Stomach smooth muscle (tissue), 2 donors: ENCODE measurements around the gene TBCEL.
"Not testable (repeated sequence)": the region's sequence is repeated elsewhere in the genome, so short reads cannot be mapped to it uniquely, and the experiment has no call there.

Experiments used
- H3K27ac ChIP-seq: one replicate; pipeline ENCODE4 v1.7.0; 2013; ENCODE audit warnings: mild to moderate bottlenecking, low read length, inconsistent platforms
- H3K27me3 ChIP-seq, 2 donors: one replicate each; pipeline ENCODE4 v1.7.0; 2013; ENCODE audit warnings: low read length in 2 of 2; ENCODE audit not compliant: insufficient read depth in 2 of 2, control insufficient read depth in 1 of 2
- H3K36me3 ChIP-seq, 2 donors: one replicate each; pipeline ENCODE4 v1.7.0; 2013; ENCODE audit warnings: low read length in 2 of 2; ENCODE audit not compliant: control insufficient read depth in 2 of 2, insufficient read depth in 2 of 2
- H3K4me1 ChIP-seq: one replicate; pipeline ENCODE4 v1.7.0; 2013; ENCODE audit warnings: low read length; ENCODE audit not compliant: control insufficient read depth, insufficient read depth
- H3K4me3 ChIP-seq, 2 donors: one replicate each; pipeline ENCODE4 v1.7.0; 2013; ENCODE audit warnings: low read length in 2 of 2
- H3K9ac ChIP-seq, 2 donors: one replicate each; pipeline ENCODE4 v1.7.0; 2013; ENCODE audit warnings: low read length in 2 of 2, mild to moderate bottlenecking in 1 of 2
- H3K9me3 ChIP-seq, 2 donors: one replicate each; pipeline ENCODE4 v1.7.0; 2013; ENCODE audit warnings: low read length in 2 of 2; ENCODE audit not compliant: control insufficient read depth in 2 of 2
- donor health status: healthy.
- donor health status: Pancreatic carcinoma.

Gene TBCEL

DNA sequence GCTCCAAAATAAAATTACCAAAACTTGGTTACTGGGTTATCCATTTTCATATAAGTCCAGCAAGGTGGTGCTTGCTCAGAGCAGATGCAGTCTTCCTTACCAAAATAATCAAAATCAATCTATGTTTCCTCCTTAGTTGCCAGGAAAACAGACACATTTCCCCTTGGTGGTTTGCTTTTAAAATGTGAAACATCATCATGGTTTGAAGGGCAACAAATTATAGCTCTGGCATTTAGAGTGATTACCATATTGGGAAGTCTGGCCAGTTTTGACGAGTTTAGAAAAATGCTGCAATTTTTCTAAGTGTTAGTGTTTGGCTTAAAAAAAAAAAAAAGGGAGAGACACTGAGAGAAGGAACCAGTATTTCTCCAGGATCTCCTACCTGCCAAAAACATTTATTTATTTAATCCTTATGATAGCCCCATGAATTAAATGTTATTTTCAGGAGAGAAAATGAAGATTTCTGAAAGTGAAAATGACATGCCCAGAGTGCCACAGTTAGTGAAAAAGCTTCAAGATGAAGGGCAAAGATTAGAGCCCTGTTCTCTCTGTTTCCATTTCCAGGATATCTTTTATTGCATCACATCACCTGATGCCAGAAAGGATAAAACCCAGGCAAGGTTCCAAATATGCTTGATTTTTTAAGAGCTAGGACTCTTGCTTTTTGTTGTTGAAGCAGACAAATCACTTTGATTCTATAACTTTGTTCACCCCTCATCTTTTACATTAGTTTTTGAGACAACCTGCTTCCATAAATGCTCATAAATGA lies 29.6 kb upstream of the TBCEL start:
- no peak overlapping the region for H3K9ac ChIP-seq
- H3K4me1 ChIP-seq: no peaks in the 10 kb centered on the region
- H3K9me3 ChIP-seq: no peaks in the 10 kb centered on the region
- H3K36me3 ChIP-seq: no peaks in the 10 kb centered on the region
- H3K4me3 ChIP-seq: no peak overlapping the region
- peaks cover 3 to 6% of the 10 kb centered on the region in 2 donors for H3K27me3 ChIP-seq
- no peak overlapping the region for H3K27ac ChIP-seq

DNA sequence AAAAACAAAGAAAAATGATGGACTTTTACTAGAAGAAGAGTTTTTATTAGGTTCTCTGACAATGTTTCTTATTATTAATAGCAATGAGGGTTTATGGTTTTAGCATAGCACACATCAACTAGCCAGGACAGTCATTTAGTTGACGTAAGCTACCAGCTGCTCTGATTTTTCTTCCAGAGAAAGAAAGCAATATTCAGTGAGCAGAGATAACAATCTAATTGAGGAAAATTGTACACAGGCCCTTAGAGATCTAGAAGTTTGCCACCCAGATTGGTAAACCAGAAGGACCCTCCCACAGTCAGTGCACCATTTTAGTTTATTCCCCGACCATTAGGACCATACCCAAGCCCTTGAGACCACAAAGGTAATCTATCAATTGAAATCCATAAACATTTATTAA lies 28.7 kb upstream of the TBCEL start:
- Histone ChIP-seq H3K9me3 (no peaks in the 10 kb centered on the region), H3K4me1 (no peaks in the 10 kb centered on the region), H3K4me3 (no peak overlapping the region), H3K9ac (no peak overlapping the region), H3K27ac (no peak overlapping the region), H3K36me3 (no peaks in the 10 kb centered on the region), H3K27me3 (peaks cover 3 to 8% of the 10 kb centered on the region in 2 donors)

DNA sequence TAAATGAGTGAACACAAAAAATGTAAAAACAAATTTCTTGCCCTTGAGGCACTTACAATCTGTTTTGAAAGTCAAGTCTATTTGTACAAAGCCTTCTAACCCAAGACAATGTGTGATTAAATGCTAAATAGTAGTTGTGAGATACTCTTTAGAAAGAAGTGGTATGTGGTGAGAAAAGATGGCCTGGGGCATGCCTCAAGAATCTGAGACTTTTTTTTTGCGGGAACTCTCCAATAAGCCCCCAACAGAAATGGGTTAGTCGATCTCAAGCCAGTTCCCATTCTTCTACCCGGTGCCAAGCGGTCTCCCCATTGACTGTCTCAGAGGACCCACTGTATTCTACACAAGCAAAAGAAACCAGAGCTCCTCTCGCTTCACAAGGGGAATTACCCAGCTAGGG lies 26.9 kb upstream of the TBCEL start:
- H3K27me3 ChIP-seq: peaks cover under 1 to 6% of the 10 kb centered on the region in 2 donors
- H3K4me3 ChIP-seq: no peak overlapping the region
- no peak overlapping the region for H3K9ac ChIP-seq
- no peaks in the 10 kb centered on the region for H3K4me1 ChIP-seq
- no peaks in the 10 kb centered on the region for H3K9me3 ChIP-seq
- no peak overlapping the region for H3K27ac ChIP-seq
- no peaks in the 10 kb centered on the region for H3K36me3 ChIP-seq

DNA sequence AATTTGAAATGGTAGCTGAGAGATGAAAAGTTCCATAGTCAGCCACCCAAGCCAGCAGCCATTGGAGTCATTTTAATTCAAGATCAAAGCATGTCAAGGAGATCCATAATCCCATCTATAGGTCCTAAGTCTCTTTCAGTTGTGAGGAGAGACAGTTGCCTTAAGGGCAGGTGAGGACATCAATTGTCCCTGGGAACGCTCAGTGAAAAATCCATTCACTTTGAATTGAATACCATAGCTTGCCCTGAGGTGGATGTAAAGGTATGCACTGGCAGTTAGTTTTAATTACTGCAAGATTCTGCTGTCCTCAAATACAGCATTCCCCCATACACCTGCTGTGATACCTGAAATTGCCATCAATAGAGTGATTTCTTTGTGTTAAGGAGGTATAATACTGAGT lies 25.3 kb upstream of the TBCEL start:
- no peaks in the 10 kb centered on the region for H3K4me1 ChIP-seq
- no peak overlapping the region for H3K27ac ChIP-seq
- H3K27me3 ChIP-seq: peaks cover 0 to 2% of the 10 kb centered on the region in 2 donors
- no peak overlapping the region for H3K9ac ChIP-seq
- no peaks in the 10 kb centered on the region for H3K9me3 ChIP-seq
- no peaks in the 10 kb centered on the region for H3K36me3 ChIP-seq
- H3K4me3 ChIP-seq: no peak overlapping the region

DNA sequence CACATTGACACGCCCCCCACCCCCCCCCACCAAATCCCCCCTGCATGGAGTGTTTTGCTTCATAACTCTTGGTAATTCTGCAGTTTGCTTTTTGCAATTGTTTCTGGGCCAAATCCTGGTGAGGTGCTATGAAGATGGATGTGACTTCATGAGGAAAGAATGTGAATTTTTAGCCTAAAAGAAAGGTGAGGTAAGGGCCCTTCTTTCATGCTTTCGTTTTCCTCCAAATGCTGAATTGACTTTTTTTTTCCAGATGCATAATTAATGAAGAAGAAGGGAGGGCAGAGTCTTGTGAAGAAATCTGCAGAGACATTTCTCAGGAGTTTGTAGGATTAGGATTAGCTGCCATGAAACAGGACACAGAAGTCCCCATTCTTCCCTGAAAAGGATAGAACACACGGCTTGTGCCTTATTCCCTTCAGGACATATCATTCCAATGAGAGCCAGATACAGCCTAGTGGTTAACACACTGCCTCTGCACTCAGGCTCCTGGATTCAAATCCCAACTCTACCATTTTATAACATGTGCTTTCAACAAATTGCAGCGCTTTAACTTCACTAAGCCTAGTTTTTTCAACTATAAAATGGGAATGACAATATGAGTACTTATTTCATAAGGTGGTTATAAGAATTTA lies 19.6 kb upstream of the TBCEL start:
- Histone ChIP-seq H3K4me1 (no peaks in the 10 kb centered on the region), H3K27me3 (peaks cover 0 to 2% of the 10 kb centered on the region in 2 donors), H3K36me3 (no peaks in the 10 kb centered on the region), H3K27ac (no peak overlapping the region), H3K9me3 (no peaks in the 10 kb centered on the region), H3K4me3 (no peak overlapping the region), H3K9ac (no peak overlapping the region)

DNA sequence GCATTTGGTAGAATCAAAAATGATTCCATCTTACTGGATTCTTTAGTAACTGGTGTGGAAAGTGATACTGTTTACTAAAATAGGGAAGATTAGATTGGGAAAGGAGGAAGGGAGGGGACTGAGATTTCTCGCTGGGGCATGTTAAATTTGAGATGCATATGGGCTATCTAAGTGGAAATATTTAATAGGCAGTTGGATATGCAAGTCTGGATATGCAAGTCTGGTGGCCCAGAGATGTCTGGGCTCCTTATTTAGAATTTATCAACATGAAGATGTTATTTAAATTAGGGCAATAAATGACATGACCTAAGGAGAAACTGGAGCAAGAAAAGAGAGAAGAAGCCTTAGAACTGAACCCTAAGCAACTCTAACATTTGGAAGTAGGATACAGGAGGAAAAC lies 17.0 kb upstream of the TBCEL start:
- no peak overlapping the region for H3K4me3 ChIP-seq
- H3K27me3 ChIP-seq: no peaks in the 10 kb centered on the region
- no peaks in the 10 kb centered on the region for H3K36me3 ChIP-seq
- H3K4me1 ChIP-seq: no peaks in the 10 kb centered on the region
- H3K27ac ChIP-seq: no peak overlapping the region
- H3K9ac ChIP-seq: no peak overlapping the region
- no peaks in the 10 kb centered on the region for H3K9me3 ChIP-seq

DNA sequence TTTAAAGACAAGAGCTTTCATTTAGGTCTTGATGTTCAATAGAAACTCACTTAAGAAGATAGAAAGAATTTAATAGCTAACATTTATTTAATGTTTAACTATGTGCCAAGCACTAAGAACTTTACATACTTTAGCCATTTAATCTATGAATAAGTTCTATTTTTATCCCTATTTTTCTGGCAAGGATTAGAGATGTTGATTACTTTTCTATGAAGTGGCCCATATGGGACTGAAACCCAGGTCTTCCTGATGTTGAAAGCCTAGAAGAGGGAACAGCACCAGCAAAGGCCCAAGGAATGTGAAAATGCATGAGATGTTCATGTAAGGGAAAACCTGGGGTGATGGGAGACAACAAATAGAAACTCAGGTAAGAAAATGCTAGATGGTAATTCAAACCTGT lies 15.4 kb upstream of the TBCEL start:
- Histone ChIP-seq H3K4me1 (no peaks in the 10 kb centered on the region), H3K9ac (no peak overlapping the region), H3K27me3 (no peaks in the 10 kb centered on the region), H3K27ac (no peak overlapping the region), H3K4me3 (no peak overlapping the region), H3K36me3 (no peaks in the 10 kb centered on the region), H3K9me3 (no peaks in the 10 kb centered on the region)

DNA sequence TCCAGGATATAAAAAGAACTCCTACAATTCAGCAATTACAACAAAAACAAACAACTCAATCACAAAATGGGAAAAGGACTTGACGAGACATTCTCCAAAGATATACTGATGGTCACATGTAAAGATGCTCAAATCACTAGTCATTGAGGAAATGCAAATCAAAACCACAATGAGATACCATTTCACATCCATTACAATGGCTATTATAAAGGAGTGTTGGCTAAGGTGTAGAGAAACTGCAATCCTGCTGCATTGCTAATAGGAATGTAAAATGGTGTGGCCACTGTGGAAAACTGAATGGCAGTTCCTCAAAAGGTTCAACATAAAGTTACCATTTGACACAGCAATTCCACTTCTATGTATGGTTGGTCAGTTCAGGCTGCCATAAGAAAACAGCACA lies 11.8 kb upstream of the TBCEL start:
- no peaks in the 10 kb centered on the region for H3K27me3 ChIP-seq
- no peak overlapping the region for H3K9ac ChIP-seq
- H3K27ac ChIP-seq: no peak overlapping the region
- H3K9me3 ChIP-seq: no peaks in the 10 kb centered on the region
- no peaks in the 10 kb centered on the region for H3K36me3 ChIP-seq
- no peaks in the 10 kb centered on the region for H3K4me1 ChIP-seq
- H3K4me3 ChIP-seq: no peak overlapping the region

DNA sequence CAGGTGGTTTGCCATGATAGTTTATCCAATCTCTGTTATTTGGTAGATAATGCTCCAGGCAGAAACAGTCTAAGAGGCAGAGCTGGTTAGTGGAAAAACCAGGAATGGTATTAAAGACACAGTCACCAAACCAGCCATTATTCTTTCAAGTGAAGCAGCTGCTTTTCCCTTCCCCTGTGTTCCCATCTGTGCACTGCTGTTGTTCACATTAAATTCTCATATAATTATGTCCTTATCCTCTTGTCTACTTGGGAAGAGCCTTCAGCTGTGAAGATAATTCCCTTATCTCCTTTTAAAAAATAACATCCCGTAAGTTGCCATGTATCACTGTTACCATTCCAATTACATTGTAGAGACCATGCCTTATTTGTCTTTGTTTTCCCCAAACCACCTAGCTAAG lies 5.2 kb upstream of the TBCEL start:
- no peak overlapping the region for H3K27ac ChIP-seq

DNA sequence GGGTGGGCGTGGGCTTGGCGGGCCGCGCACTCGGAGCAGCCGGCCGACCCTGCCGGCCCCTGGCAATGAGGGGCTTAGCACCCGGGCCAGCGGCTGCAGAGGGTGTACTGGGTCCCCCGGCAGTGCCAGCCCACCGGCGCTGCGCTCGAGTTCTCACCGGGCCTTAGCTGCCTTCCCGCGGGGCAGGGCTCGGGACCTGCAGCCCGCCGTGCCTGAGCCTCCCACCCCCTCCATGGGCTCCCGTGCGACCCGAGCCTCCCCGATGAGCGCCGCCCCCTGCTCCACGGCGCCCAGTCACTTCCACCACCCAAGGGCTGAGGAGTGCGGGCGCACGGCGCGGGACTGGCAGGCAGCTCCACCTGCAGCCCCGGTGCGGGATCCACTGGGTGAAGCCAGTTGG lies 2.2 kb upstream of the TBCEL start:
- H3K36me3 ChIP-seq, H3K9ac ChIP-seq, H3K27me3 ChIP-seq, H3K4me3 ChIP-seq, H3K27ac ChIP-seq, H3K9me3 ChIP-seq: not testable (repeated sequence)
- H3K4me1 ChIP-seq: peaks cover 14% of the 10 kb centered on the region

More for the DNA sequence above, 5.2 kb upstream of the TBCEL start:
- H3K36me3 ChIP-seq: no peaks in the 10 kb centered on the region
- H3K9me3 ChIP-seq: no peaks in the 10 kb centered on the region
- H3K4me3 ChIP-seq: no peak overlapping the region
- H3K4me1 ChIP-seq: peaks cover 3% of the 10 kb centered on the region
- H3K9ac ChIP-seq: no peak overlapping the region
- no peaks in the 10 kb centered on the region for H3K27me3 ChIP-seq

DNA sequence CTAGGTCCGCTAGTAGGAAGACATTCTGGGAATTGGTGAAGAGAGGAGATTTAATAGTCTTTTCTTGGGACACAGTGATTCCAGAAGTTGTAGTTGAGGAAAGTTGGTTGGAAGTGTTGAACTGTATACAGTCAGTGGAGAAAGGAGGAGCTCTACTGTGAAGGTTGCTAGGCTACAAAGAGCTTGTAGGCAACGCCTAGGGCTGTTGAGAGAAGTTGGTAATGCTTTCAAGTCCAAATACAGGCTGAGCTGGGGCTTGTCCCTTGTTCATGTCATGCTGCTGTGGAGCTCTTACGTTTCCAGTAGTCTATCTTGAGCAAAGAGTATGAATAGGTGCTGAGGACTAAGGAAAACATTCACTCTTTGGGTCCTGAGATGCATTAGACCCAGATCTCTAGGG lies 1.1 kb downstream of the TBCEL start:
- H3K27me3 ChIP-seq: no peaks in the 10 kb centered on the region
- H3K9ac ChIP-seq: peak overlapping the region; percentile 52 to 62
- H3K4me1 ChIP-seq: peaks cover 14% of the 10 kb centered on the region
- H3K4me3 ChIP-seq: peak overlapping the region; percentile 55 to 84
- H3K9me3 ChIP-seq: no peaks in the 10 kb centered on the region
- no peak overlapping the region for H3K27ac ChIP-seq
- no peaks in the 10 kb centered on the region for H3K36me3 ChIP-seq
